ENCODE data around the gene APBA2.
A peak's percentile ranks its signal among the peaks of the same experiment; 100 is the strongest.

The APBA2 gene

DNA sequence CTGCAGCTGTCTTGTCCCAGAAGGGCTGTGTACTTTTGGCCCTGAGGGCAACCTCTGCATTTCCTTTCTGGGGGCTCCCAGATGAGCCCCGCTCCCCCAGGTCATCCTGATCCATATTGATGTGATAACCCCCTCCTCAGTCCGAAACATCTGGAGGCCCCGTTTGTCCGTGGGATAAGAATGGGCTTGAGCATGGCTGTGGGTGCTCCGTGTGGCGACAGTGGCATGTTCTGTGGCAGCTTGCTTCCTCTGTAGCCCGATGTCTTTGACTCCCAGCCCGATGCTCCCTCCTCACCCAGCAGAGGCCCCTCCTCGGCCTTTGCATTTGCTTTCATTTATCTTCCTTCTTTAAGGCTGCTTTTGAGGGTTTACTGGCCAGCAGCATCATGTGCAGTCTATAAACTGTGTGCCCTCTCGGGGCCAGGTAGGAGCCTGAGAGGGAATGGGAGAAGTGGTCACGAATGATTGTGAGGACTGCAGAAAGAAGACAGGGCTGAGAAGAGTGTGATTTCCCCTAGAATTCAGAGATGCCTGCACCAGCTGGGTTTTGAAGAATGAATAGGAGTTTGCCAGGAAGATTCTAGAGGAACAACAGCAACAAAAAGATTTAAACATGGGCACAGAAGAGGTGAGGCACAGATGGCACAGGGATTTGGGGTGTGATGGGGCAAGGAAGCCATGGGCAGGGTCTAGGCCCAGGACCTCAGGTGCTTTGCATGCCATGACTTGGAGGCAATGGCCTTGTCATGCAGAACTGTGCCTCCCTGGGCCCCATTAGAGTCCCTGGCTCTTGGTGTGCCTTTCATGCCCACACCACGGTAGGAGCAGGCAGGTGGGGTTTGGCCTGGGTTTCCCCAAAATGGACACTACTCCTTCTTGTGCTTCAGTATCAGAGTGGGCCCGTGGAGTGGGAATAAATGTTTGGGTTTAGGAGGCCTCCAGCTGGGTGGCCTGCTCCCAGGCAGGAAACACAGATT, 34.2 kb downstream of the APBA2 start:
- no peak for DNase-seq (ENCODE audit: low read depth)
- H3K4me3 ChIP-seq (ENCODE audit: low read depth, low read length): no peak overlapping the region
- TF ChIP-seq MYC (IDR thresholded peaks at IDR 0.05; ENCODE audit: low read depth, low read length): no peak
- no peak for TF ChIP-seq CTCF (IDR thresholded peaks at IDR 0.05; ENCODE audit: low read depth, low read length)
- TF ChIP-seq POLR2A (IDR thresholded peaks at IDR 0.05; ENCODE audit: extremely low read depth, insufficient read length): no peak
- TF ChIP-seq, protein P1, sequence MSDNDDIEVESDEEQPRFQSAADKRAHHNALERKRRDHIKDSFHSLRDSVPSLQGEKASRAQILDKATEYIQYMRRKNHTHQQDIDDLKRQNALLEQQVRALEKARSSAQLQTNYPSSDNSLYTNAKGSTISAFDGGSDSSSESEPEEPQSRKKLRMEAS (IDR thresholded peaks at IDR 0.05; ENCODE audit: low read depth, low read length): no peak

DNA sequence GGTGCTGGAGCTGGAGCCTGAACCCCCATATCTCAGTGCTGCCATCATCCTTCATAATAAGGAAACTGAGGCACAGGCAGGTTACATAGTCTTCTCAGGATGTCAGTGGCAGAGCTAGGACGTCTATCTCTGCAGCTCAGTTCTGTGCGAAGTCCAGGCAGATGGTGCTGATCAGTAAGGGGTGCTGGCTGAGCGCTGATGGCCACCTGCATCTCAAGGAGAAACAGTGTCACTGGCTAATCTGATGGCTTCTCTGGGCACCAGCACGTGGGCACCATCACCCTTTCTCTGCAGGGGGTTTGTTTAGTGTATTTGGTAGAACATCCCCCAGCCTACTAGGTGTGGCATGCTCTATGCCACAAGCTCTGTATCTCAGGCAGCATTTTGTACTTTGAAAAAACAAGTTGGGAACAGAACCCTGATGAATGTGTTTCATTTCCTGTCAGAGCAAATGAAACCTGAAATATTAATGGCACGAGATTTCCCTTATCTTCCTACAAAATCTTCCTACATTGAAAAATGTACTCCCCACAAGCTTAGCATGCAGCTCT, 35.1 kb downstream of the APBA2 start:
- H3K4me3 ChIP-seq (ENCODE audit: low read depth, low read length): no peak overlapping the region
- TF ChIP-seq, protein P1 (IDR thresholded peaks at IDR 0.05; ENCODE audit: low read depth, low read length): no peak
- TF ChIP-seq MYC (IDR thresholded peaks at IDR 0.05; ENCODE audit: low read depth, low read length): no peak
- no peak for DNase-seq (ENCODE audit: low read depth)

GRCh38 chr15:28921336-28921735, 35.6 kb downstream of the APBA2 start:
- H3K4me3 ChIP-seq (ENCODE audit: low read depth, low read length): no peak overlapping the region
- no peak for DNase-seq (ENCODE audit: low read depth)
- TF ChIP-seq CTCF (IDR thresholded peaks at IDR 0.05; ENCODE audit: low read depth, low read length): no peak
- no peak for TF ChIP-seq MYC (IDR thresholded peaks at IDR 0.05; ENCODE audit: low read depth, low read length)
- TF ChIP-seq, protein P1 (IDR thresholded peaks at IDR 0.05; ENCODE audit: low read depth, low read length): no peak
- no peak for TF ChIP-seq POLR2A (IDR thresholded peaks at IDR 0.05; ENCODE audit: extremely low read depth, insufficient read length)

DNA sequence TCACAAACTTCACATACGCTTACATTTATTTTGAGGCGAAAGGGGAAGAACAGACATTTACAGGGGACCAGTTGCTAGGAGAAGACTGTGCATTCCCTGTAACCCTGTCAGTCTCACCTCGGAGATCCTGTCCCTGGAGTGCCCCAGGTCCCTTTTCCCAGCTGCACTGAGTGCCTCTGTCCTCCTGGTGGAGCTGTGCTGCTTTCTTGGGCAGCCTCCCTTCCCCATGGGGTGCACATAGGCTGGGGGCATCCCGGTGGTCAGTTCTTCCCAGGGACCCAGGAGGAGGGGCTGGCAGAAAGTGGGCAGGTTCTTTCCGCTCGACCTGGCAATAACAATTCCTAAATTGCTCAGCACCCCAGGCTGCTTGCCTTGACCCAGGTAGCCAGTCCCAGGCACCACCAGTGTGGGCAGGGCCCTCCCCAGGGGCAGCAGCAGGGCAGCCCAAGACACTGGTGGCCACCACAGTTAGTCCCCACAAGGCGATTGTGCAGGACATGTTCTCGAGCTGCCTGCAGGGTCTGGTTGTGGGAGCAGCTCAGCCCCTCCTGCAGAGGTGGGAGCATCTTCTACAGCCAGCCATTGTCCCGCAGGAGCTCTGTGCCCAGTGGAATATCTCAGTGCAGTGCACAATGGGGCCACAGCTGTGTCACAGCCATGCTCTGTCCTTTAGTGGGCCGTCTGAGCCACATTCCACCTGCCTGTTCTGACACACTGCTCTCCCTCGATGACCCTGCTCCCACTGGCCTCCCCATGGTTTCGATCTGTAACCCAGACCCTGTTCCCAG, 36.3 kb downstream of the APBA2 start:
- no peak for DNase-seq (ENCODE audit: low read depth)
- peak; percentile 31 for TF ChIP-seq CTCF (IDR thresholded peaks at IDR 0.05; ENCODE audit: low read depth, low read length)
- TF ChIP-seq POLR2A (IDR thresholded peaks at IDR 0.05; ENCODE audit: extremely low read depth, insufficient read length): no peak
- no peak overlapping the region for H3K4me3 ChIP-seq (ENCODE audit: low read depth, low read length)

DNA sequence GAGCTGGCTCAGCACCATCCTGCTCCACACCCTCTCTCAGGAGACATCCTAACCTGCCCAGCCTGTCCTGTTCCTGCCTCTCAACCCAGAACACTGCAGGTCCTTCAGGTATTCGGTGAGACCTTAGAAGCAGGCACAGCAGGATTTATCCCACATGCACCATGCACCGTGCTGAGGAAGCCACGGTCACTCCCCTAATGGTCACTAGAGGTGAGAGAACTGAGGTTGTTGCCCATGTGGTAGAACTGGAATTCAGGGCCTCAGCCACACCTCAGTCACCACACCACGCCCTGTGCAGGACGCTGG, 36.9 kb downstream of the APBA2 start:
- H3K4me3 ChIP-seq (ENCODE audit: low read depth, low read length): no peak overlapping the region
- TF ChIP-seq, protein P1 (IDR thresholded peaks at IDR 0.05; ENCODE audit: low read depth, low read length): no peak
- no peak for TF ChIP-seq MYC (IDR thresholded peaks at IDR 0.05; ENCODE audit: low read depth, low read length)
- DNase-seq (ENCODE audit: low read depth): no peak

GRCh38 chr15:28923726-28924280, 38.0 kb downstream of the APBA2 start:
- no peak for DNase-seq (ENCODE audit: low read depth)
- H3K4me3 ChIP-seq (ENCODE audit: low read depth, low read length): no peak overlapping the region
- no peak for TF ChIP-seq MYC (IDR thresholded peaks at IDR 0.05; ENCODE audit: low read depth, low read length)

DNA sequence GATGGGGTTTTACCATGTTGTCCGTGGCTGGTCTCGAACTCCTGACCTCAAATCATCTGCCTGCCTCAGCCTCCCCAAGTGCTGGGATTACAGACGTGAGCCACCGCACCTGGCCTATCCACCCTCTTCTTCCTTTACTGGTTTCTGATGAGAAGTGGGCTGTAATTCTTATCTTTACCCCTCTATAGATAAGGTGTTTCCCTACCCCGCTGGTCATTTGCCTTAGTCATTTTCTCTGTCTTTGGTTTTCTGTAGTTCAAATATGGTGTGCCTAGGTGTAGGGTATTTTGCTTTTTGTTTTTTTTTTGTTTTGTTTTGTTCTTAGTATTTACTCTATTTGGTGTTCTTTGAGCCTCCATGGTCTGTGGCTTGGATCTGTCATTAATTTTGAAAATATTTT, 41.3 kb downstream of the APBA2 start:
- no peak for TF ChIP-seq CTCF (IDR thresholded peaks at IDR 0.05; ENCODE audit: low read depth, low read length)
- TF ChIP-seq, protein P1 (IDR thresholded peaks at IDR 0.05; ENCODE audit: low read depth, low read length): no peak
- no peak for DNase-seq (ENCODE audit: low read depth)
- H3K4me3 ChIP-seq (ENCODE audit: low read depth, low read length): no peak overlapping the region

All from NB4 (cell line).